Astrocyte (in vitro differentiated cells and primary cell): ENCODE measurements around the gene BPIFB1.

Experiments used
- CTCF ChIP-seq: IDR thresholded peaks from 2 replicates; pipeline ENCODE4 v1.5.1; 2011; ENCODE audit warnings: low read depth, mild to moderate bottlenecking, inconsistent platforms, low read length, moderate library complexity; ENCODE audit not compliant: insufficient read depth
- EZH2 ChIP-seq: IDR thresholded peaks from 2 replicates; pipeline ENCODE4 v1.6.1; 2012; ENCODE audit warnings: mild to moderate bottlenecking, low read length, inconsistent platforms; ENCODE audit not compliant: insufficient read depth

GRCh38 chr20:33236351-33236750 lies 46.7 kb upstream of the BPIFB1 start:
- no peak for TF ChIP-seq CTCF
- no peak for TF ChIP-seq EZH2
